HEK293 (cell line): ENCODE data around the gene TIMM50.

ENCODE experiments used
- GLIS2 ChIP-seq: fragments of 450-650 bp; formaldehyde crosslinking; IDR thresholded peaks from 2 replicates; pipeline ENCODE4 v1.5.1; 2016; ENCODE audit warnings: missing biosample characterization, missing genetic modification characterization
- IKZF3 ChIP-seq: fragments of 450-650 bp; IDR thresholded peaks from 2 replicates; pipeline ENCODE4 v1.5.0; 2018; ENCODE audit warnings: missing biosample characterization, mild to moderate bottlenecking, missing genetic modification characterization, moderate library complexity
- REST ChIP-seq: fragments of 450-650 bp; formaldehyde crosslinking; IDR thresholded peaks from 2 replicates; pipeline ENCODE4 v1.5.1; 2016; ENCODE audit warnings: missing biosample characterization, missing genetic modification characterization
- SP2 ChIP-seq: fragments of 450-650 bp; formaldehyde crosslinking; IDR thresholded peaks from 2 replicates; pipeline ENCODE4 v1.5.1; 2016; ENCODE audit warnings: missing biosample characterization, missing genetic modification characterization
- SP3 ChIP-seq: fragments of 450-650 bp; formaldehyde crosslinking; IDR thresholded peaks from 2 replicates; pipeline ENCODE4 v1.5.1; 2016; ENCODE audit warnings: missing biosample characterization, missing genetic modification characterization
- TSHZ1 ChIP-seq: fragments of 450-650 bp; formaldehyde crosslinking; IDR thresholded peaks from 2 replicates; pipeline ENCODE4 v1.5.1; 2016; ENCODE audit warnings: missing biosample characterization, missing genetic modification characterization, borderline replicate concordance
- ZBTB1 ChIP-seq: fragments of 450-650 bp; formaldehyde crosslinking; IDR thresholded peaks from 2 replicates; pipeline ENCODE4 v1.5.1; 2016; ENCODE audit warnings: missing biosample characterization, missing genetic modification characterization
- ZBTB26 ChIP-seq: fragments of 450-650 bp; formaldehyde crosslinking; optimal IDR thresholded peaks from 2 replicates; pipeline ENCODE3; 2016; ENCODE audit warnings: missing biosample characterization, mild to moderate bottlenecking, missing genetic modification characterization
- ZBTB49 ChIP-seq: fragments of 450-650 bp; formaldehyde crosslinking; IDR thresholded peaks from 2 replicates; pipeline ENCODE4 v1.5.1; 2016; ENCODE audit warnings: missing biosample characterization, missing genetic modification characterization, low read depth
- ZBTB6 ChIP-seq: fragments of 450-650 bp; formaldehyde crosslinking; IDR thresholded peaks from 2 replicates; pipeline ENCODE4 v1.5.1; 2017; ENCODE audit warnings: missing biosample characterization, missing genetic modification characterization
- ZFHX2 ChIP-seq: fragments of 450-650 bp; formaldehyde crosslinking; conservative IDR thresholded peaks from 2 replicates; pipeline ENCODE4 v1.5.1; 2016; ENCODE audit warnings: missing biosample characterization, missing genetic modification characterization
- ZNF18 ChIP-seq: fragments of 450-650 bp; formaldehyde crosslinking; IDR thresholded peaks from 2 replicates; pipeline ENCODE4 v1.5.1; 2016; ENCODE audit warnings: missing biosample characterization, missing genetic modification characterization
- ZNF23 ChIP-seq: fragments of 450-650 bp; formaldehyde crosslinking; IDR thresholded peaks from 2 replicates; pipeline ENCODE4 v1.5.1; 2016; ENCODE audit warnings: missing biosample characterization, missing genetic modification characterization, borderline replicate concordance
- ZNF274 ChIP-seq, 2 experiments: fragments of 200-500 bp in 1 of 2; fragments of 450-650 bp in 1 of 2; sonication (Bioruptor generic) in 1 of 2; formaldehyde crosslinking in 1 of 2; IDR thresholded peaks; 2 replicates each; pipeline versions ENCODE4 v1.5.1 to v1.6.1; 2014 to 2016; ENCODE audit warnings: borderline replicate concordance in 1 of 2, inconsistent platforms in 1 of 2, low read length in 1 of 2, missing biosample characterization in 1 of 2, missing genetic modification characterization in 1 of 2
- ZNF302 ChIP-seq: fragments of 450-650 bp; formaldehyde crosslinking; IDR thresholded peaks from 2 replicates; pipeline ENCODE4 v1.5.1; 2016; ENCODE audit warnings: missing biosample characterization, missing genetic modification characterization, low read depth
- ZNF510 ChIP-seq: fragments of 450-650 bp; formaldehyde crosslinking; IDR thresholded peaks from 2 replicates; pipeline ENCODE4 v1.5.1; 2018; ENCODE audit warnings: mild to moderate bottlenecking, missing genetic modification characterization, missing biosample characterization; ENCODE audit not compliant: insufficient replicate concordance
- ZNF561 ChIP-seq: fragments of 450-650 bp; IDR thresholded peaks from 2 replicates; pipeline ENCODE4 v1.5.1; 2018; ENCODE audit warnings: missing biosample characterization, missing genetic modification characterization, borderline replicate concordance
- ZNF623 ChIP-seq: fragments of 450-650 bp; formaldehyde crosslinking; IDR thresholded peaks from 2 replicates; pipeline ENCODE4 v1.5.1; 2016; ENCODE audit warnings: missing biosample characterization, missing genetic modification characterization
- ZNF624 ChIP-seq: fragments of 450-650 bp; formaldehyde crosslinking; IDR thresholded peaks from 2 replicates; pipeline ENCODE4 v1.5.1; 2017; ENCODE audit warnings: missing biosample characterization, missing genetic modification characterization
- ZNF658 ChIP-seq: fragments of 450-650 bp; formaldehyde crosslinking; IDR thresholded peaks from 2 replicates; pipeline ENCODE4; 2016; ENCODE audit warnings: missing biosample characterization, missing genetic modification characterization
- ZNF843 ChIP-seq: fragments of 450-650 bp; formaldehyde crosslinking; IDR thresholded peaks from 2 replicates; pipeline ENCODE4 v1.5.1; 2016; ENCODE audit warnings: missing biosample characterization, missing genetic modification characterization
- TF ChIP-seq, protein P1 (sequence below): fragments of 450-650 bp; formaldehyde crosslinking; IDR thresholded peaks from 2 replicates; pipeline ENCODE4 v1.5.1; 2016; ENCODE audit warnings: missing biosample characterization, missing genetic modification characterization

Gene TIMM50

GRCh38 chr19:39480337-39481228, at the start of gene TIMM50 (continued):
- TF ChIP-seq ZBTB26 (tag by site-specific recombination): peak; percentile 98
- peak; percentile 100 for TF ChIP-seq SP3 (tag by site-specific recombination)
- peak; percentile 84 for TF ChIP-seq ZFHX2
- TF ChIP-seq ZNF624 (tag by site-specific recombination): no peak
- TF ChIP-seq ZNF23 (tag by site-specific recombination): 0 out of 2 replicates have a peak, but pooled peaks have one; percentile 12
- TF ChIP-seq ZNF623 (tag by site-specific recombination): no peak; the same call in 1 of the 2 replicates
- TF ChIP-seq ZNF843: peak; percentile 68
- TF ChIP-seq ZBTB49 (tag by site-specific recombination): no peak
- no peak for TF ChIP-seq ZNF302 (tag by site-specific recombination)
- peak; percentile 44 for TF ChIP-seq REST (tag by site-specific recombination)
- no peak for TF ChIP-seq ZNF274 (IDR thresholded peaks at IDR 0.05; ENCODE audit: low read length)
- no peak for TF ChIP-seq ZNF274 (tag by site-specific recombination; IDR thresholded peaks at IDR 0.05; ENCODE audit: borderline replicate concordance)
- TF ChIP-seq GLIS2: peak; percentile 85
- TF ChIP-seq, protein P1, sequence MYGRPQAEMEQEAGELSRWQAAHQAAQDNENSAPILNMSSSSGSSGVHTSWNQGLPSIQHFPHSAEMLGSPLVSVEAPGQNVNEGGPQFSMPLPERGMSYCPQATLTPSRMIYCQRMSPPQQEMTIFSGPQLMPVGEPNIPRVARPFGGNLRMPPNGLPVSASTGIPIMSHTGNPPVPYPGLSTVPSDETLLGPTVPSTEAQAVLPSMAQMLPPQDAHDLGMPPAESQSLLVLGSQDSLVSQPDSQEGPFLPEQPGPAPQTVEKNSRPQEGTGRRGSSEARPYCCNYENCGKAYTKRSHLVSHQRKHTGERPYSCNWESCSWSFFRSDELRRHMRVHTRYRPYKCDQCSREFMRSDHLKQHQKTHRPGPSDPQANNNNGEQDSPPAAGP: peak; percentile 94
- peak; percentile 34; the same call in 1 of the 2 replicates for TF ChIP-seq IKZF3
- no peak for TF ChIP-seq ZNF510 (tag by site-specific recombination)
- peak; percentile 52; the same call in 1 of the 2 replicates for TF ChIP-seq ZBTB6 (tag by site-specific recombination)
- TF ChIP-seq ZNF658 (tag by site-specific recombination): no peak
- TF ChIP-seq ZNF561 (tag by site-specific recombination): peak; percentile 96
- TF ChIP-seq SP2 (tag by site-specific recombination): peak; percentile 95
- TF ChIP-seq ZBTB1 (tag by site-specific recombination): no peak; the same call in 1 of the 2 replicates
- TF ChIP-seq ZNF18: peak; percentile 69; the same call in 1 of the 2 replicates
- TF ChIP-seq TSHZ1 (tag by site-specific recombination): no peak
